IMR-90 (cell line): ENCODE data around the gene PSG5.
"Not testable (repeated sequence)": the region's sequence is repeated elsewhere in the genome, so short reads cannot be mapped to it uniquely, and the experiment has no call there.

Experiments
- BHLHE40 ChIP-seq: fragments of 150-350 bp; IDR thresholded peaks from 2 replicates; pipeline ENCODE4 v1.6.1; 2016; ENCODE audit warnings: mild to moderate bottlenecking, low read depth, low read length
- CHD1 ChIP-seq: IDR thresholded peaks from 2 replicates; pipeline ENCODE4 v1.6.1; 2012; ENCODE audit warnings: low read depth, low read length, improper control_type of control experiment
- CTCF ChIP-seq: conservative IDR thresholded peaks from 2 replicates; pipeline ENCODE4 v1.5.1; 2012; ENCODE audit warnings: mild to moderate bottlenecking, low read depth, low read length, improper control_type of control experiment
- MAZ ChIP-seq: IDR thresholded peaks from 2 replicates; pipeline ENCODE4 v1.6.1; 2012; ENCODE audit warnings: low read depth, mild to moderate bottlenecking, low read length, improper control_type of control experiment, moderate library complexity, borderline replicate concordance
- MXI1 ChIP-seq: IDR thresholded peaks from 2 replicates; pipeline ENCODE4 v1.6.1; 2012; ENCODE audit warnings: low read depth, mild to moderate bottlenecking, low read length, moderate library complexity, borderline replicate concordance
- POLR2A ChIP-seq: IDR thresholded peaks from 2 replicates; pipeline ENCODE4 v1.6.1; 2012; ENCODE audit warnings: mild to moderate bottlenecking, low read depth, low read length
- RAD21 ChIP-seq: IDR thresholded peaks from 2 replicates; pipeline ENCODE4 v1.6.1; 2012; ENCODE audit warnings: low read length, improper control_type of control experiment
- RFX5 ChIP-seq: IDR thresholded peaks from 2 replicates; pipeline ENCODE4 v1.8.0; 2012; ENCODE audit warnings: low read depth, mild to moderate bottlenecking, low read length, moderate library complexity
- SMC3 ChIP-seq: fragments of 150-350 bp; IDR thresholded peaks from 2 replicates; pipeline ENCODE4 v1.6.1; 2016; ENCODE audit warnings: low read depth, mild to moderate bottlenecking, antibody characterized with exemption, low read length, moderate library complexity
- USF2 ChIP-seq: fragments of 150-350 bp; IDR thresholded peaks from 2 replicates; pipeline ENCODE4 v1.6.1; 2017; ENCODE audit warnings: mild to moderate bottlenecking, antibody characterized with exemption, low read length, low read depth

- not testable (repeated sequence) for TF ChIP-seq POLR2A, RAD21, CTCF, CHD1, MXI1, RFX5, MAZ, BHLHE40, SMC3
- TF ChIP-seq USF2: peak; percentile 24; the same call in 1 of the 2 replicates
Observed at GRCh38 chr19:43201337-43201801, 15.0 kb upstream of the PSG5 start.
